Caco-2 (cell line): ENCODE results near the gene MCAT. TPM values are rescaled to one million over a fixed set of nuclear protein-coding genes. Genes with fewer than 3 reads are reported as not detected.

ENCODE experiments used
- BruUV-seq: library from RNA; stranded (reverse); fragments of 400-500 nt; replicated peaks from 2 replicates; lab custom pipeline; 2021; lab: Mats Ljungman, UMichigan
- CTCF ChIA-PET: fragments of 300-600 bp; sonication (Branson Sonifier 250); formaldehyde crosslinking; loops from one replicate; lab custom pipeline; 2022; ENCODE audit warnings: antibody characterized with exemption; lab: Charles Lee
- POLR2A ChIA-PET: fragments of 300-600 bp; sonication (Branson Sonifier 250); formaldehyde crosslinking; loops from one replicate; lab custom pipeline; 2022; ENCODE audit warnings: antibody characterized with exemption; lab: Charles Lee
- DNase-seq, 2 experiments: peaks; one replicate each; pipeline versions ENCODE4 v3.0.0 to v3.0.0-alpha.2; 2020 to 2022
- H3K27me3 ChIP-seq: replicated peaks from 2 replicates; pipeline ENCODE4 v1.6.0; 2011; ENCODE audit warnings: low read length; ENCODE audit not compliant: control insufficient read depth, insufficient read depth
- H3K36me3 ChIP-seq: 2 replicates; pipeline ENCODE4 v1.5.1; 2011; ENCODE audit warnings: low read length; ENCODE audit not compliant: control insufficient read depth, insufficient read depth
- H3K4me1 ChIP-seq: fragments of 250-450 bp; sonication (Bioruptor Pico); 2 replicates; pipeline ENCODE4 v1.5.1; 2020; ENCODE audit warnings: mild to moderate bottlenecking
- H3K4me3 ChIP-seq: 2 replicates; pipeline ENCODE4 v1.5.1; 2011; ENCODE audit warnings: low read depth, mild to moderate bottlenecking, control low read depth, low read length
- H3K9me3 ChIP-seq: fragments of 250-450 bp; sonication (Bioruptor Pico); 2 replicates; pipeline ENCODE4 v1.5.1; 2020; ENCODE audit warnings: mild to moderate bottlenecking, moderate library complexity
- H3K27ac Mint-ChIP-seq: one replicate; pipeline ENCODE4 v1.8.0; 2022; ENCODE audit warnings: mixed read lengths; ENCODE audit not compliant: unreplicated experiment
- H3K27me3 Mint-ChIP-seq: one replicate; pipeline ENCODE4 v1.8.0; 2022; ENCODE audit warnings: mixed read lengths; ENCODE audit not compliant: insufficient read depth, unreplicated experiment
- H3K36me3 Mint-ChIP-seq: one replicate; pipeline ENCODE4 v1.8.0; 2022; ENCODE audit warnings: mild to moderate bottlenecking, mixed read lengths; ENCODE audit not compliant: insufficient read depth, unreplicated experiment
- H3K4me1 Mint-ChIP-seq: one replicate; pipeline ENCODE4 v1.8.0; 2022; ENCODE audit warnings: low read depth, mixed read lengths; ENCODE audit not compliant: unreplicated experiment
- H3K4me3 Mint-ChIP-seq: one replicate; pipeline ENCODE4 v1.8.0; 2022; ENCODE audit warnings: mild to moderate bottlenecking, moderate library complexity, mixed read lengths; ENCODE audit not compliant: unreplicated experiment
- H3K9me3 Mint-ChIP-seq: one replicate; pipeline ENCODE4 v1.8.0; 2022; ENCODE audit warnings: mixed read lengths; ENCODE audit not compliant: unreplicated experiment
- intact Hi-C: fragments of 100-400 bp; cut with micrococcal nuclease; formaldehyde crosslinking; loops from one replicate; pipeline ENCODE4 v1.10.0; 2022; ENCODE audit not compliant: unreplicated experiment
- total RNA-seq: library from RNA; stranded (reverse); gene quantifications from 2 replicates; pipeline ENCODE4 v1.2.3, GENCODE V29; 2022
- TF ChIP-seq, protein P1 (sequence below), 2 experiments: fragments of 200-600 bp in 1 of 2; IDR thresholded peaks; 1 replicate in 1 of 2; 2 replicates in 1 of 2; pipeline versions ENCODE4 v1.5.1 to v1.8.0; 2011 to 2022; ENCODE audit warnings: antibody characterized with exemption in 1 of 2, control low read depth in 1 of 2, inconsistent platforms in 1 of 2, low read depth in 1 of 2, low read length in 1 of 2, mild to moderate bottlenecking in 1 of 2, moderate library complexity in 1 of 2; ENCODE audit not compliant: insufficient read depth in 1 of 2, severe bottlenecking in 1 of 2, unreplicated experiment in 1 of 2

The MCAT gene
- total RNA-seq, 1 experiment from 2014 or later, result 23.5 TPM

DNA sequence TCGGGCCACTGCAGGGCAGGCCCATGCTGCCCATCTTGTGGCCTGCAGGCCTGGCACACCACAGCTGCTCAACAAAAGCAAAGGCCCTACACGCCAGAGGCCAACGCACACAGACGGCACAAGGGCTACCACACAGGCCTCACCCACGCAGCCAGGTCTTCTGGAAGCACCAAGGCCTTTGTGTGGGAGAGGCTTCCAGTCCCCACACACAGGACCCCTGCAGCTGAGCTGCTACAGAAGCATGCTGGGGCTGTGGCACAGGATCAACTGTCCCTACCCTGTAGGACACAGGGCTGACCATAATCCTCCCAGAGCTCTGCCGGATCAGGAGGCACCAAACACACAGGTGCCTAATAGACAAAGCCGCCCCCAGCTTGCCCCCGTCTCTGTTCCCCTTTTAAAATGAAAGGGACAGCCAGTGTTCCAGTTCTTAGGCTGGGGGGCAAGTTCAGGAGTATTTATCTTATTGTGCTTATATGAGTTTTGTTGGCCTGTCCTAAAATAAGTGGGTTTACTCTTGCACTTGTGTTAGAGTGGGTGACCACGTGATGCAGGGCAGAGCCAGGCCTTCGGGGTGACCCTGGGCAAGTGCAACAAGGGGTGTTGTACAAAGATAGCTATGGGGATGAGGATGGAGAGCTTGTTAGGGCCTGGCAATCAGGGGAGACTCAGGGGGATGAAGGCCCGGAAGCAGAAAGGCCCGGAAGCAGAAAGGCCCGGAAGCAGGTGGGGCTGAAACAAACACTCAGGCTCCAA is 38.3 kb upstream of the MCAT start:
- no peak overlapping the region for H3K4me3 Mint-ChIP-seq
- TF ChIP-seq, protein P1, sequence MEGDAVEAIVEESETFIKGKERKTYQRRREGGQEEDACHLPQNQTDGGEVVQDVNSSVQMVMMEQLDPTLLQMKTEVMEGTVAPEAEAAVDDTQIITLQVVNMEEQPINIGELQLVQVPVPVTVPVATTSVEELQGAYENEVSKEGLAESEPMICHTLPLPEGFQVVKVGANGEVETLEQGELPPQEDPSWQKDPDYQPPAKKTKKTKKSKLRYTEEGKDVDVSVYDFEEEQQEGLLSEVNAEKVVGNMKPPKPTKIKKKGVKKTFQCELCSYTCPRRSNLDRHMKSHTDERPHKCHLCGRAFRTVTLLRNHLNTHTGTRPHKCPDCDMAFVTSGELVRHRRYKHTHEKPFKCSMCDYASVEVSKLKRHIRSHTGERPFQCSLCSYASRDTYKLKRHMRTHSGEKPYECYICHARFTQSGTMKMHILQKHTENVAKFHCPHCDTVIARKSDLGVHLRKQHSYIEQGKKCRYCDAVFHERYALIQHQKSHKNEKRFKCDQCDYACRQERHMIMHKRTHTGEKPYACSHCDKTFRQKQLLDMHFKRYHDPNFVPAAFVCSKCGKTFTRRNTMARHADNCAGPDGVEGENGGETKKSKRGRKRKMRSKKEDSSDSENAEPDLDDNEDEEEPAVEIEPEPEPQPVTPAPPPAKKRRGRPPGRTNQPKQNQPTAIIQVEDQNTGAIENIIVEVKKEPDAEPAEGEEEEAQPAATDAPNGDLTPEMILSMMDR (IDR thresholded peaks at IDR 0.05; ENCODE audit: insufficient read depth in 1 of 2, low read depth in 1 of 2, low read length in 1 of 2, severe bottlenecking in 1 of 2, unreplicated experiment in 1 of 2), result no peak
- ChIA-PET CTCF (no interaction called here), POLR2A (no interaction called here)
- Histone ChIP-seq H3K4me3 (no peak overlapping the region), H3K9me3 (no peaks in the 10 kb centered on the region), H3K27me3 (no peaks in the 10 kb centered on the region), H3K36me3 (peaks cover 6% of the 10 kb centered on the region), H3K4me1 (peaks cover 9% of the 10 kb centered on the region; the same call in 1 of the 2 replicates)
- H3K9me3 Mint-ChIP-seq, result no peaks in the 10 kb centered on the region
- intact Hi-C loops, result no loop called here
- no peak overlapping the region for H3K27ac Mint-ChIP-seq
- H3K27me3 Mint-ChIP-seq, result no peaks in the 10 kb centered on the region
- no peak for DNase-seq
- peaks cover 17% of the 10 kb centered on the region for H3K4me1 Mint-ChIP-seq
- BruUV-seq, result no TSS peak
- peaks cover 22% of the 10 kb centered on the region for H3K36me3 Mint-ChIP-seq

- Histone ChIP-seq H3K4me3 (no peak overlapping the region), H3K36me3 (peaks cover 6% of the 10 kb centered on the region), H3K4me1 (peaks cover 8% of the 10 kb centered on the region; the same call in 1 of the 2 replicates), H3K9me3 (no peaks in the 10 kb centered on the region), H3K27me3 (no peaks in the 10 kb centered on the region)
- no peaks in the 10 kb centered on the region for H3K9me3 Mint-ChIP-seq
- H3K4me3 Mint-ChIP-seq, result no peak overlapping the region
- H3K27me3 Mint-ChIP-seq, result no peaks in the 10 kb centered on the region
- peaks cover 29% of the 10 kb centered on the region for H3K36me3 Mint-ChIP-seq
- no peak for DNase-seq
- POLR2A ChIA-PET, result no interaction called here
- TF ChIP-seq, protein P1 (IDR thresholded peaks at IDR 0.05; ENCODE audit: insufficient read depth in 1 of 2, low read depth in 1 of 2, low read length in 1 of 2, severe bottlenecking in 1 of 2, unreplicated experiment in 1 of 2), result no peak
- no peak overlapping the region for H3K27ac Mint-ChIP-seq
- intact Hi-C loops, result no loop called here
- BruUV-seq, result no TSS peak
- CTCF ChIA-PET, result no interaction called here
- peaks cover 17% of the 10 kb centered on the region for H3K4me1 Mint-ChIP-seq
Observed at GRCh38 chr22:43180670-43181069, 37.5 kb upstream of the MCAT start.

GRCh38 chr22:43179911-43180195 is 36.7 kb upstream of the MCAT start:
- Mint-ChIP-seq H3K9me3 (no peaks in the 10 kb centered on the region), H3K27ac (no peak overlapping the region), H3K36me3 (peaks cover 35% of the 10 kb centered on the region), H3K4me3 (no peak overlapping the region), H3K4me1 (peaks cover 9% of the 10 kb centered on the region), H3K27me3 (no peaks in the 10 kb centered on the region)
- Histone ChIP-seq H3K36me3 (peaks cover 7% of the 10 kb centered on the region), H3K9me3 (no peaks in the 10 kb centered on the region), H3K4me1 (peaks cover 3% of the 10 kb centered on the region; the same call in 1 of the 2 replicates), H3K27me3 (no peaks in the 10 kb centered on the region), H3K4me3 (no peak overlapping the region)
- CTCF ChIA-PET, result no interaction called here
- POLR2A ChIA-PET, result no interaction called here
- TF ChIP-seq, protein P1 (IDR thresholded peaks at IDR 0.05; ENCODE audit: insufficient read depth in 1 of 2, low read depth in 1 of 2, low read length in 1 of 2, severe bottlenecking in 1 of 2, unreplicated experiment in 1 of 2), result no peak
- intact Hi-C loops, result no loop called here
- no TSS peak for BruUV-seq
- no peak for DNase-seq
